Mesenchymal stem cell (in vitro differentiated cells and primary cell): ENCODE data around the gene POMT2.

Source experiments
- DNase-seq: peaks from one replicate; pipeline ENCODE4 v3.0.0-alpha.2; 2013
- H2AFZ ChIP-seq: one replicate; pipeline ENCODE4 v1.6.1; 2013; ENCODE audit warnings: low read depth, mild to moderate bottlenecking, control low read depth, inconsistent platforms, low read length, moderate library complexity
- H2AK5ac ChIP-seq: 2 replicates; pipeline ENCODE4 v1.6.1; 2013; ENCODE audit warnings: low read length, moderate library complexity, mild to moderate bottlenecking, inconsistent platforms; ENCODE audit not compliant: severe bottlenecking
- H2BK120ac ChIP-seq: one replicate; pipeline ENCODE4 v1.6.1; 2013; ENCODE audit warnings: low read depth, mild to moderate bottlenecking, inconsistent platforms, low read length, moderate library complexity
- H2BK12ac ChIP-seq, 2 experiments: one replicate each; pipeline ENCODE4 v1.6.1; 2013; ENCODE audit warnings: inconsistent platforms in 2 of 2, low read length in 2 of 2, mild to moderate bottlenecking in 2 of 2, moderate library complexity in 2 of 2, control low read depth in 1 of 2
- H2BK15ac ChIP-seq: one replicate; pipeline ENCODE4 v1.6.1; 2013; ENCODE audit warnings: mild to moderate bottlenecking, low read depth, inconsistent platforms; ENCODE audit not compliant: poor library complexity, severe bottlenecking
- H2BK5ac ChIP-seq: 2 replicates; pipeline ENCODE4 v1.6.1; 2013; ENCODE audit warnings: low read depth, mild to moderate bottlenecking, low read length, control low read depth, inconsistent platforms; ENCODE audit not compliant: poor library complexity, severe bottlenecking
- H3K14ac ChIP-seq, 2 experiments: one replicate each; pipeline ENCODE4 v1.6.1; 2013; ENCODE audit warnings: inconsistent platforms in 2 of 2, low read length in 2 of 2, control low read depth in 1 of 2, mild to moderate bottlenecking in 1 of 2, moderate library complexity in 1 of 2
- H3K18ac ChIP-seq, 2 experiments: one replicate each; pipeline ENCODE4 v1.6.1; 2013; ENCODE audit warnings: inconsistent platforms in 2 of 2, low read length in 2 of 2, control low read depth in 1 of 2, low read depth in 1 of 2, mild to moderate bottlenecking in 1 of 2
- H3K23ac ChIP-seq, 2 experiments: one replicate each; pipeline ENCODE4 v1.6.1; 2013; ENCODE audit warnings: inconsistent platforms in 2 of 2, low read length in 2 of 2, mild to moderate bottlenecking in 2 of 2, moderate library complexity in 2 of 2, control low read depth in 1 of 2
- H3K27ac ChIP-seq: 2 replicates; pipeline ENCODE4 v1.5.1; 2013; ENCODE audit warnings: mild to moderate bottlenecking, moderate library complexity, low read length, control low read depth, inconsistent platforms; ENCODE audit not compliant: poor library complexity, severe bottlenecking
- H3K27me3 ChIP-seq, 2 experiments: 2 replicates each; pipeline versions ENCODE4 v1.6.1 to v1.7.0; 2013; ENCODE audit warnings: low read length in 2 of 2, mild to moderate bottlenecking in 2 of 2, moderate library complexity in 2 of 2, control low read depth in 1 of 2, inconsistent platforms in 1 of 2; ENCODE audit not compliant: control insufficient read depth in 1 of 2, insufficient read depth in 1 of 2
- H3K36me3 ChIP-seq, 2 experiments: 2 replicates each; pipeline versions ENCODE4 v1.6.1 to v1.7.0; 2013; ENCODE audit warnings: low read length in 2 of 2, control low read depth in 1 of 2, inconsistent platforms in 1 of 2, low read depth in 1 of 2, mild to moderate bottlenecking in 1 of 2; ENCODE audit not compliant: insufficient read depth in 2 of 2, control insufficient read depth in 1 of 2
- H3K4ac ChIP-seq, 2 experiments: one replicate each; pipeline ENCODE4 v1.6.1; 2013; ENCODE audit warnings: inconsistent platforms in 2 of 2, low read length in 2 of 2, mild to moderate bottlenecking in 2 of 2, moderate library complexity in 2 of 2, control low read depth in 1 of 2, low read depth in 1 of 2
- H3K4me1 ChIP-seq: 2 replicates; pipeline ENCODE4 v1.6.1; 2013; ENCODE audit warnings: low read depth, low read length, control low read depth; ENCODE audit not compliant: control insufficient read depth, insufficient read depth
- H3K4me2 ChIP-seq: 2 replicates; pipeline ENCODE4 v1.6.1; 2013; ENCODE audit warnings: low read length, mild to moderate bottlenecking, inconsistent platforms; ENCODE audit not compliant: poor library complexity, severe bottlenecking
- H3K4me3 ChIP-seq, 2 experiments: 2 replicates each; pipeline versions ENCODE4 v1.5.1 to v1.7.0; 2013; ENCODE audit warnings: low read length in 2 of 2, mild to moderate bottlenecking in 2 of 2, control low read depth in 1 of 2, low read depth in 1 of 2; ENCODE audit not compliant: insufficient read depth in 1 of 2
- H3K79me1 ChIP-seq: replicated peaks from 2 replicates; pipeline ENCODE4 v1.6.1; 2013; ENCODE audit warnings: mild to moderate bottlenecking, control low read depth, low read length, inconsistent platforms; ENCODE audit not compliant: poor library complexity, severe bottlenecking
- H3K9ac ChIP-seq: 2 replicates; pipeline ENCODE4 v1.7.0; 2013; ENCODE audit warnings: mild to moderate bottlenecking, low read length, moderate library complexity
- H3K9me3 ChIP-seq: 2 replicates; pipeline ENCODE4 v1.7.0; 2013; ENCODE audit warnings: mild to moderate bottlenecking, low read length; ENCODE audit not compliant: control insufficient read depth
- H4K8ac ChIP-seq: one replicate; pipeline ENCODE4 v1.6.1; 2013; ENCODE audit warnings: inconsistent platforms, mild to moderate bottlenecking, low read length, moderate library complexity
- H4K91ac ChIP-seq: one replicate; pipeline ENCODE4 v1.6.1; 2013; ENCODE audit warnings: mild to moderate bottlenecking, low read length, inconsistent platforms
- WGBS: methylation state at CpG from one replicate; pipeline ENCODE4 v1.1.7; 2013; ENCODE audit warnings: mixed read lengths; 5-methylcytosine and 5-hydroxymethylcytosine counted together

POMT2 gene

DNA sequence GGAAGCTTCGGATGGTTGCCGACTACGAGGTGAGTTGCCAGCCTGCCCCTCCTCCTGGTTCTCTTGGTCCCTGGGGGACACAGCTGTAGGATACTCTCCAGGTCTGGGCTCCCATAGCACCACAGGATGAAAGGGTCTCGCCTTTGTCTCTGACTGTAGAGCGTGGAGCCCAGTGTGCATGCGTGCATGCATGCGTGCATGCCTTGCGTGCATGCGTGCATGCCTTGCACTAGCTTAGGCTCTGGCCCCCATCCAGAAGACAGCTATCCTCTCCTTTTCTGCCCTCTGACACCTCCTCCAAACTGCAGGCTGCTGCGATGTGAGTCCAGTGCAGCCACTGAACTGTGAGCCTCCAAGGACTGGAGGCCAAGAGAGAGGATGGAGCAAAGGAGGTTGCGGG, 68.8 kb downstream of the POMT2 start:
- Histone ChIP-seq H3K9ac (no peak overlapping the region), H3K9me3 (no peaks in the 10 kb centered on the region), H3K18ac (no peak overlapping the region), H3K4me3 (no peak overlapping the region), H2AFZ (no peak overlapping the region), H2BK15ac (no peak overlapping the region), H3K27me3 (peaks cover 20 to 45% of the 10 kb centered on the region in 2 experiments), H2BK120ac (no peak overlapping the region), H3K79me1 (no peaks in the 10 kb centered on the region), H4K8ac (no peak overlapping the region), H3K4me1 (no peaks in the 10 kb centered on the region), H3K23ac (no peak overlapping the region), H2AK5ac (no peak overlapping the region), H3K4me2 (no peak overlapping the region), H3K14ac (no peak overlapping the region), H3K27ac (no peak overlapping the region), H4K91ac (peak overlapping the region; percentile 41), H3K4ac (no peak overlapping the region), H2BK5ac (no peak overlapping the region), H3K36me3 (no peaks in the 10 kb centered on the region), H2BK12ac (no peak overlapping the region)
- no peak for DNase-seq
- WGBS, result 94% methylated on average over 11 of the region's 11 CpGs

DNA sequence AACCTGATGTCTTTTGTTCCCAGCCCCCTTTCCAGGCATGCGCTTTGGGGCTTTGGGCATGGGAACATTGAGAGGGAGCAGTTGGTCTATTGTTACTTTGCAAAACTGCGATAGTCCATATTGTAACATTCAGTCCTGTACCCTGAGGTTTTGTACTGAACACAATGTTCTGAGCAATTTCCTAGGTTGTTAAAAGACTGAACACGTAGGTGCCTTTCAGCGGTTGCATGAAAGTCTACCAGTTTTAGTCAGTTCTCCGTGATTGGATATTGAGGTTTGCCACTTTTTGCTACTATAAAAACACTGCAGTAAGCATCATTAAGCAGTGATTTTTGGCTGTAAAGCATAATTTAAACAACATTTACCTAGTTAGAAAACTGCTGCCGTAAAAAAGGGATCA, 69.8 kb downstream of the POMT2 start:
- no peaks in the 10 kb centered on the region for H3K9me3 ChIP-seq
- H3K14ac ChIP-seq, result no peak overlapping the region
- no peak overlapping the region for H3K27ac ChIP-seq
- H3K23ac ChIP-seq, result no peak overlapping the region
- H2AK5ac ChIP-seq, result no peak overlapping the region
- H3K4me3 ChIP-seq, result no peak overlapping the region
- H3K4me1 ChIP-seq, result no peaks in the 10 kb centered on the region
- no peaks in the 10 kb centered on the region for H3K79me1 ChIP-seq
- DNase-seq, result no peak
- H2BK5ac ChIP-seq, result no peak overlapping the region
- no peaks in the 10 kb centered on the region for H3K36me3 ChIP-seq
- no peak overlapping the region for H3K4me2 ChIP-seq
- WGBS, result 71% methylated on average over 4 of the region's 6 CpGs
- no peak overlapping the region for H4K91ac ChIP-seq
- no peak overlapping the region for H3K9ac ChIP-seq
- no peak overlapping the region for H3K18ac ChIP-seq
- no peak overlapping the region for H4K8ac ChIP-seq
- H2BK12ac ChIP-seq, result no peak overlapping the region
- no peak overlapping the region for H2AFZ ChIP-seq
- H3K4ac ChIP-seq, result no peak overlapping the region
- H2BK15ac ChIP-seq, result no peak overlapping the region
- H2BK120ac ChIP-seq, result no peak overlapping the region
- H3K27me3 ChIP-seq, result peaks cover 17 to 36% of the 10 kb centered on the region in 2 experiments

DNA sequence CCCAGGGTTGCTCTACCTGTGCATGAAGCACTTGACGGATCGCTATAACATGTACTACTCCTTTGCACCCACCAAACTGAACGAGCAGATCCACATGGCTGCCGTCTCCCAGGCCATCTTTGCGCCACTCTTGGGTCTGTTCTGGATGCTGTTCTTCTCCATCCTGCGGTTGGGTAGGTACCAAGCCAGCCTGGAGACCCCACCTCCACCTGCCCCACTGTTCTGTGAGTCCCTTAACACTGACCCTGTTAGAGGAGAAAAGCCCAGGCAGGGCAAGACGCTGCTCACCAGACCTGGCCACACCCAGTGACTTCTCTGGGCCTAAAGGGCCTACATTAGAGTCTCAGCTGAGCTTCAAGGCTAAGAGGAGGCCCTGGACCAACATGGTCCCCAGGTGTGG, 71.4 kb downstream of the POMT2 start:
- no peak overlapping the region for H3K4me3 ChIP-seq
- no peak overlapping the region for H2AFZ ChIP-seq
- H2AK5ac ChIP-seq, result no peak overlapping the region
- no peak overlapping the region for H3K4me2 ChIP-seq
- no peak overlapping the region for H3K14ac ChIP-seq
- WGBS, result 87% methylated on average over 7 of the region's 7 CpGs
- no peak overlapping the region for H2BK12ac ChIP-seq
- H4K8ac ChIP-seq, result no peak overlapping the region
- H3K9me3 ChIP-seq, result no peaks in the 10 kb centered on the region
- no peaks in the 10 kb centered on the region for H3K79me1 ChIP-seq
- H3K4me1 ChIP-seq, result no peaks in the 10 kb centered on the region
- H3K27ac ChIP-seq, result no peak overlapping the region
- no peak overlapping the region for H3K23ac ChIP-seq
- no peak overlapping the region for H2BK5ac ChIP-seq
- H4K91ac ChIP-seq, result no peak overlapping the region
- H3K27me3 ChIP-seq, result peaks cover 17 to 32% of the 10 kb centered on the region in 2 experiments
- H3K4ac ChIP-seq, result no peak overlapping the region
- H3K9ac ChIP-seq, result no peak overlapping the region
- no peak overlapping the region for H2BK15ac ChIP-seq
- no peak for DNase-seq
- no peak overlapping the region for H2BK120ac ChIP-seq
- H3K36me3 ChIP-seq, result no peaks in the 10 kb centered on the region
- H3K18ac ChIP-seq, result no peak overlapping the region

DNA sequence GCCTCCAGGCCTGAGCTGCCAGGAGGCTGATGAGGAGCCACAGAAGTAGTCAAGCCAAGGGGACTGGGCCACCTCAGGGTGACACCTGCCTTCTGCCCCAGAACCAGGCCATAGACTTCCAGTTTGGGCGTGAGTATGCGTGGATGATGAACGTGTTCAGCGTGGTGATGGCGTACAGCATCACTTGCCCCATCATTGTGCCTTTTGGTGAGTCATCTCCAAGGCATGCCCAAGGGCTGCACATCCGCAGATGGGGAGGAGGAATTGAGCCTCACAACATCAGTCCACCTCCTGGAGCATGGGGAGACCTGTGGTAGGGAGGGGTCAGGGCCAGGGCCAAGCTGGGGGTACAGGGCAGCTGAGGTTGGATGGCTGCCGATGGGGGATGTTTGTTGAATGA, 72.0 kb downstream of the POMT2 start:
- no peaks in the 10 kb centered on the region for H3K79me1 ChIP-seq
- 76% methylated on average over 7 of the region's 7 CpGs for WGBS
- no peak overlapping the region for H3K14ac ChIP-seq
- no peak overlapping the region for H2BK5ac ChIP-seq
- no peak overlapping the region for H2AFZ ChIP-seq
- H3K9me3 ChIP-seq, result no peaks in the 10 kb centered on the region
- H3K27me3 ChIP-seq, result peaks cover 17 to 27% of the 10 kb centered on the region in 2 experiments
- no peak overlapping the region for H3K18ac ChIP-seq
- H2BK12ac ChIP-seq, result no peak overlapping the region
- H2BK15ac ChIP-seq, result no peak overlapping the region
- no peaks in the 10 kb centered on the region for H3K36me3 ChIP-seq
- no peak overlapping the region for H4K8ac ChIP-seq
- H3K9ac ChIP-seq, result no peak overlapping the region
- no peak overlapping the region for H3K4me3 ChIP-seq
- no peaks in the 10 kb centered on the region for H3K4me1 ChIP-seq
- no peak for DNase-seq
- H2AK5ac ChIP-seq, result no peak overlapping the region
- H3K27ac ChIP-seq, result no peak overlapping the region
- H4K91ac ChIP-seq, result no peak overlapping the region
- H3K23ac ChIP-seq, result no peak overlapping the region
- no peak overlapping the region for H3K4me2 ChIP-seq
- no peak overlapping the region for H2BK120ac ChIP-seq
- H3K4ac ChIP-seq, result no peak overlapping the region
